Measurements from ENCODE around the gene TEX9.

The TEX9 gene

DNA sequence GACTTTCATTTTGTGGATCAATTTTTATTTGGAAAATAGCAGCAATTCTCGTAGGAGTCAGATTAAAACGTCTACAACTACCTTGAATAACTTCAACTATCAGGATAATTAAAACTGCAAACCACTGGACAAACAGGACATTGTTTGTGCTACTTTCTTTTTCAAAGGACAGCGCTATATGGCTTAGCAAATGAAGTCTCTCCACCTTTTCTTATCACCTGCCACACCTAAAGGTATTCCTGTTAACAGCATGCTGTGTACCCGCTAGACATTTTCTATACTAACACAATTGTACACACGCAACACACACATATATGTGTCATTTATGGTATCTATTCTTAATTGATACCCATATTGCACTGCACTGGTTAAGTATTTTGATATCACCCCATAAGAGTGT lies 80.5 kb downstream of the TEX9 start:
- DNase-seq (ENCODE audit: low spot score): no peak

GRCh38 chr15:56454836-56455235 lies 89.6 kb downstream of the TEX9 start:
- DNase-seq (ENCODE audit: low spot score): peak; percentile 21

- DNase-seq (ENCODE audit: low spot score): no peak
These were observed 91.0 kb downstream of the TEX9 start for GRCh38 chr15:56456229-56456628.

GRCh38 chr15:56459096-56459495 lies 93.9 kb downstream of the TEX9 start:
- DNase-seq (ENCODE audit: low spot score): no peak

DNA sequence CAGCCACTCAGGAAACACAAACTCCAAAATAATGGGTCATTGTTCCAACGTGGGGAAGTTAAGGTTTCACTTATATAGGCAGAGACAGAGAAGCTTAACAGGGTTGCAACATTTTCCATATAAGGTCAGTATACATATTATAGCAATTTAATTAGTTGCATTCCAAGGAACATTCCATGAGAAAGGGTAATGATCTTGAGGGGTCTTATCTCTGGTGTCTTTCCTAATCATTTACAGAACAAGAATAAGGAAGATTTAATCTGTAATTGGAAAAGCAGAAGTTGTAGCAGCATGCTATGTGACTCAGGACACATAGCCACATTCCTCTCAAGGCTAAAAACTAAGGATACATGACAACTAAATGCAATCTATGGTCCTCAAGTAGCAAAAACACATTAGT lies 94.8 kb downstream of the TEX9 start:
- DNase-seq (ENCODE audit: low spot score): no peak

GRCh38 chr15:56460947-56461346 lies 95.7 kb downstream of the TEX9 start:
- DNase-seq (ENCODE audit: low spot score): no peak

DNA sequence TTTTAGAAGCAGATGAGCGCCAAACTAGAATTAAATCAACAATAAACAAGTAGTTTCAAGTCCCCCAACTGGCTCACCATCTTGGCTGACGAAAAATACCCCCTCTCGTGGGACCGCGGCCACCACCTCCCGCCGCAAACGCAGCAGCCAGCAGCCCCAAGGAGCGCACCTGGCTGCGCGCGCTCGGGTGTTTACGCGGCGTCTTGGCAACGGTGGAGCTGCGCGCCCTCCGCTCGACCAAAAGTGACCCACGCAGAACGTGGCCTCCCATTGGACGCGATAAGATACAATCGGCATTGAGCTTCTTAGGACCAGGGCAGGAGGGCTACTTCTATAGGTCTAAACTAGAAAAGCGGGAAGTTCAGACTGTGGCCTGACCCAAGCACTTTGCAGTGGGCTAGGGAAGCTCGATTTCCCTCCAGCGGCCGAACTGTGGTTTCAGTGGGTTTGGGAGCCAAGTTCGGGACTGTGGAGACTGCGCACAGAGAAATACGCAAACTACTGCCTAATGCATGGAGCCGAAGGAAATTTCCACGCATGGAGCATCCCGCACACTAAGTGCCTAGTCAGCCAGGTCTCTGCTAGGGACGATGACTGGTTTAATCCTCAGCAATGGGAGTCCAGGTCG lies 99.8 kb downstream of the TEX9 start, which contains the start of gene MNS1:
MNS1 (minus strand) TSS at position 245 of the 628 bp plus-strand sequence; CDS start at position 80, 165 bp downstream.
- DNase-seq (ENCODE audit: low spot score): peak; percentile 90

DNA sequence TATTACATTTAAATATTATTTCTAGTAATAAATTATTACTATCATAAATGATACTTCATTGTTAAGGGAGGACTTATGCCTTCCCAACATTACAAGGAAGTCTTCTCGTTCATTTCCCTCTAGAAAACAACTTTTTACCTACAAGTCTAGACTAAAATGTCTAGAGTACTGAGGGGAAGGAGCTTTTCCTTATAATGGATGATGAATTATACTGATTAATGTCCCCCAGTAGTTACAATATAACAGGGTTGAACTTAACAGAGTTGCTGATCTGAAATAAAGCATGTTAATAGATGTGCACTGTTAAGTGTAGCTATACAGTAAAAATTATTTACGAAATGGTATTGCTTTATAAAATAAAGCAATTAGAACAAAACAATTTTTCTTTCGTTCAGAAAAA lies 102.4 kb downstream of the TEX9 start:
- DNase-seq (ENCODE audit: low spot score): no peak

DNA sequence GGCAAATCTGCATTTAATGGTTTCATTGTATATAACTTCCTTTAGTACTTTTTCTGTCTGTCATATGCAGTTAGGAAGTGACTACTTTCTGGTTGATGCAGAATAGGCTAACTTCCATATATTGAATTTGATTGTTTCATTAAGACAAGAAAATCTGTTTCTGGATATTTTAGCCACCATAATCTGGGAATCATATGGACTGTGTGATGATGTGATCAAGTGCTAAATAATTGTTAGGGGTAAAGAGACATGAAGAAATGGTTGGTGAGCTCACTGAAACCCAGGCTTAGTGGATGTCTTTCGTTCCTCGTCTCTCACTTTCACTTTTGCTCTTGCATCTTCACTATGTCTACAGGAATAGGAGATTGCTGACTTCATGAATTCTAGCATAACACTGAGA lies 103.2 kb downstream of the TEX9 start:
- no peak for DNase-seq (ENCODE audit: low spot score)

- no peak for DNase-seq (ENCODE audit: low spot score)
These were observed 104.3 kb downstream of the TEX9 start for GRCh38 chr15:56469483-56469882.

DNA sequence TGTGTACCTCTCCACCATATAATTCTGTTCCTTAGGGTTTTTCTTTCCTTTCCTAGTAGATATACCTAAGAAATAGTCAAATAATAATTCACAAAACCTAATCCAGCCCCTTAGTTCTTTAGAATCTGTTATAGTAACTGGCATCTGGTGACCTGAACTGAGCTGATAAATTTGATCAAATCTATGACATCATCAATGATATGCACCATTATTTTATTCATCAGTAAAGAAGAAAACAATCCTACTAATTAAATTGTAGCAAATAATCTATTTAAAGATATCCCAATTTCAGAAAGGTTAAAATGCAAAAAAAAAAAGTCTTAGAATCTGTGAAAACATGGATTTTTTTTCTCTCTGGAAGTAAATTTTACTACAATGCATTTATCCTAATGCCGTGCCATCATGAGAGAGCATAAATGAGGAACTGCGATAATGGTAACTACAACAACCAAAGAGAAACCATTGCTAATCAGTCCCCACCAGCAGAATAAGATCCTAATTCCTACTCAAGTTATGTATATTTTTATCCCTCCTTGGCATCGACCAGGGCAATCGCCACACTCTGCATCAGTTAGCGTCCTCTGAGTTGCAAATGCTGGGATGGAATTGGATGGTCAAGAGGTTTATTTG lies 106.3 kb downstream of the TEX9 start:
- DNase-seq (ENCODE audit: low spot score): no peak

GRCh38 chr15:56472278-56472677 lies 107.1 kb downstream of the TEX9 start:
- DNase-seq (ENCODE audit: low spot score): no peak

- no peak for DNase-seq (ENCODE audit: low spot score)
These were observed 107.8 kb downstream of the TEX9 start for GRCh38 chr15:56473017-56473416.

DNA sequence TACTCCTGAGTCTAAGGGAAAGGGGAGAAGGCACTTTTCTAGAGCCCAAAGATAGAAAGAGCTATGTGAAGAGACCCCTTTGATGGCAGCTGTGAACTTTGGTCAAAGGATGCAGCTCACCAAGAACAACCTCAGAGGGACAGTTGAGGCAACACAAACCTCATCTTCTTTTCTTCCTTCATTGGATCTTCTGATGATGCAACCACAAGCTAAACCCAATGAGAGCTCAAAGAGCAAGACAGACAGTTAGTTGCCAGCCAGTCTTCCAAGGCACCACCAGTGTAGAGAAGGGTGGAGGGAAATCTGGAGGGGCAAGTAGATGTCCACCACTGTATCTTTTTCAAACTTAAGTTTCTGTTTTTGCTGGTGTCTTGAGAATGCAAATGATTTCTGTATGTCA lies 110.1 kb downstream of the TEX9 start:
- DNase-seq (ENCODE audit: low spot score): no peak
